Subcutaneous abdominal adipose tissue (tissue), 5 donors: ENCODE results near the gene TMEM109.

Source experiments
- H3K27ac ChIP-seq: one replicate; pipeline ENCODE4 v1.7.0; 2013; ENCODE audit warnings: low read depth, mild to moderate bottlenecking, inconsistent platforms, low read length, moderate library complexity
- H3K27me3 ChIP-seq, 5 donors: one replicate each; pipeline ENCODE4 v1.7.0; 2013; ENCODE audit warnings: low read length in 5 of 5, inconsistent platforms in 1 of 5; ENCODE audit not compliant: control insufficient read depth in 5 of 5, insufficient read depth in 4 of 5
- H3K36me3 ChIP-seq, 5 donors: one replicate each; pipeline ENCODE4 v1.7.0; 2013; ENCODE audit warnings: low read length in 5 of 5; ENCODE audit not compliant: control insufficient read depth in 5 of 5, insufficient read depth in 5 of 5
- H3K4me1 ChIP-seq, 5 donors: one replicate each; pipeline ENCODE4 v1.7.0; 2013; ENCODE audit warnings: low read length in 5 of 5, mild to moderate bottlenecking in 3 of 5, moderate library complexity in 1 of 5; ENCODE audit not compliant: control insufficient read depth in 5 of 5, insufficient read depth in 5 of 5
- H3K4me3 ChIP-seq, 5 donors: one replicate each; pipeline ENCODE4 v1.7.0; 2013; ENCODE audit warnings: low read length in 5 of 5, low read depth in 1 of 5
- H3K9ac ChIP-seq, 5 donors: one replicate each; pipeline ENCODE4 v1.7.0; 2013; ENCODE audit warnings: low read length in 5 of 5, mild to moderate bottlenecking in 4 of 5, moderate library complexity in 3 of 5
- H3K9me3 ChIP-seq, 5 donors: one replicate each; pipeline ENCODE4 v1.7.0; 2013; ENCODE audit warnings: low read length in 5 of 5; ENCODE audit not compliant: control insufficient read depth in 5 of 5
- donor health status: healthy.
- donor health status: healthy.
- donor health status: healthy.
- donor health status: healthy.
- donor health status: healthy.

TMEM109 gene

DNA sequence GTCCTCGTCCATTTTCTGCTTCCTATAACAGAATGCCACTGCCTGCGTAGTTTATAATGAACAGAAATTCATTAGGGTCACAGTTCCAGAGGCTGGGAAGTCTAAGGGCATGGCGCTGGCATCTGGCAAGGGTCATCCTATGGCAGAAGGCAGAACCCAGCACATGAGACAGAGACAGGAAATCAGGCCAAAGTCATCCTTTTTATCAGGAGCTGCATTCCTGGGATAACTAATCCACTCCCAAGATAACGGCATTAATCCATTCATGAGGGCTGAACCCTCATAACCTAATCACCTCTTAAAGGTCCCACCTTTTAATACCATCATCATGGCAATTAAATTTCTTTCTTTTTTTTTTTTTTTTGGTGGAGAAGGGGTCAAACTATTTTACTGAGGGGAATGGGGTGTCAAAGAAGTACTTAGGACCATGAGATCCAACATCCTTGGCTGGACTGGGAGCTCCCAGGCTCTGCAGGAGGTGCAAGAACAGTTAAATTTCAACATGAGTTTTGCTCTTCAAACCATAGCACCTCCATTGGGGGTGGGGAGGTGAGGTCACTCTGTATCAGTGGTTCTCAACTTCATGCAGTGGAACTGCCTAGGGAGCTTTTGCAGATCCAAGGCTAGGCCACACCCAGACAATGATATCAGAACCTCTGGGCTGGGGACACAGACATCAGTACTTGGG lies 4.4 kb downstream of the TMEM109 start:
- Histone ChIP-seq H3K27ac (no peak overlapping the region), H3K27me3 (no peaks in the 10 kb centered on the region), H3K9me3 (no peaks in the 10 kb centered on the region), H3K36me3 (peaks cover 0 to 39% (median 35%) of the 10 kb centered on the region in 5 donors), H3K4me1 (peaks cover 7 to 51% (median 47%) of the 10 kb centered on the region in 5 donors), H3K9ac (no peak overlapping the region), H3K4me3 (no peak overlapping the region)

DNA sequence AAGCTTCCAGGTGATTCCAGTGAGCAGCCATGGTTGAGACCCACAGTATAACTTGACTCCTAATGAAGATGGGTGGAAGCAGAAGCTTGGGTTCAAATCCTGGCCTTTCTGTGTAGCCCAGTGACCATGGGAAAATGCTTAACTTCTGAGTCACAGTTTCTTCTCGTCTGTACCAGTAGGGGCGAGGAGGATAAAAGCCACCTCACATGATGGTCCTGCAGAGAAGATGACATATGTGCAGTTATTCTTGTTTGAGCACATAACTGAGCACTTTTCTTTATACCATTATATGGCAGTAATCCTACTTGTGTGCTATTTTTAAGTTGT lies 4.9 kb downstream of the TMEM109 start:
- Histone ChIP-seq H3K9ac (no peak overlapping the region), H3K4me1 (peaks cover 7 to 51% (median 48%) of the 10 kb centered on the region in 5 donors), H3K27ac (no peak overlapping the region), H3K36me3 (peaks cover 0 to 41% (median 35%) of the 10 kb centered on the region in 5 donors), H3K4me3 (no peak overlapping the region), H3K27me3 (peaks cover 0 to 4% (median 0%) of the 10 kb centered on the region in 5 donors), H3K9me3 (no peaks in the 10 kb centered on the region)

DNA sequence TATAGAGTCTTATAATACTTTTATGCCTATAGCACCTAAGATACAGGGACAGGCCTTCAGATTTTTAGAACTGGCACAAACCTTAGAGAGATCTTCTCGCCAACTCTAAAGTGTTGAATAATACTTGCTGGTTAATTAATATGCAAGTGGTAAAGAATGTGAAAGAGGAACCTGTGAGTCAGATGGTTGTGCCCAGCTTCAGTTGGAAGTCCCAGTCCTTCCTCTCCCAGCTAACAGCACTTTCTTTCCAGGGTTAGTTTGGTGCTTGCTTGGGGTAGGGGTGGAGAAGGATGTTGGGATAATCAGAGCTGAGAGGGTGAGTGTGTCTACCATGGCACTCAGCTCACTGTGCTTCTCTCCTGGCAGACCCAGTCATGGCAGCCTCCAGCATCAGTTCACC lies 5.4 kb downstream of the TMEM109 start:
- no peaks in the 10 kb centered on the region for H3K9me3 ChIP-seq
- peaks cover 7 to 51% (median 48%) of the 10 kb centered on the region in 5 donors for H3K4me1 ChIP-seq
- H3K27ac ChIP-seq: no peak overlapping the region
- no peak overlapping the region for H3K4me3 ChIP-seq
- no peak overlapping the region for H3K9ac ChIP-seq
- peaks cover 0 to 6% (median 0%) of the 10 kb centered on the region in 5 donors for H3K27me3 ChIP-seq
- peaks cover 0 to 41% (median 35%) of the 10 kb centered on the region in 5 donors for H3K36me3 ChIP-seq

DNA sequence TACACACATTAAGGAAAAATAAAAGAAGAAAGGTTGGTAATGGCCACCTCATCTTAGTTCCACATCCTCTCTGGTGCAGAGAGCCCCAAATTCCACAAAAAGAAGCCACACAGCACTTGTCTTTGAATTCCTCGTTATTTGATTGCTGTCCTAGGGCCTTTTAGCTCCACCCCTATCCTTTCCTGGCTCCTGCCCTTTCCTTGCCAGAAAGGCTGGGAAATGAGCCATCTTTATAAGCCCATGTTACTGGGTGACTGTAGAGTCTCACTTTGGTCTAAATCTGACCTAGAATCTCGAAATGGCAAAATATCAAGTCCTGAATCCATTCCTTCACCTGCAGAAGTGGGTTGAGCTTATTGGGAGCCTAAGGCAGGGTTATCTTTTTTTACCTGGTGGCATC lies 6.0 kb downstream of the TMEM109 start:
- Histone ChIP-seq H3K36me3 (peaks cover 0 to 41% (median 35%) of the 10 kb centered on the region in 5 donors), H3K4me1 (peaks cover 7 to 50% (median 48%) of the 10 kb centered on the region in 5 donors), H3K27ac (no peak overlapping the region), H3K27me3 (peaks cover 2 to 7% (median 2%) of the 10 kb centered on the region in 5 donors), H3K9me3 (no peaks in the 10 kb centered on the region), H3K4me3 (no peak overlapping the region), H3K9ac (peak overlapping the region in 1 of 5 donors; percentile 25)

- peaks cover 0 to 41% (median 35%) of the 10 kb centered on the region in 5 donors for H3K36me3 ChIP-seq
- H3K9me3 ChIP-seq: no peaks in the 10 kb centered on the region
- H3K27me3 ChIP-seq: peaks cover 9 to 13% (median 10%) of the 10 kb centered on the region in 5 donors
- no peak overlapping the region for H3K4me3 ChIP-seq
- H3K4me1 ChIP-seq: peaks cover 0 to 47% (median 40%) of the 10 kb centered on the region in 5 donors
- H3K9ac ChIP-seq: no peak overlapping the region
- no peak overlapping the region for H3K27ac ChIP-seq
Observed at GRCh38 chr11:60921259-60921658, 7.3 kb downstream of the TMEM109 start.

- no peak overlapping the region for H3K27ac ChIP-seq
- H3K36me3 ChIP-seq: peaks cover 0 to 41% (median 35%) of the 10 kb centered on the region in 5 donors
- peaks cover 0 to 41% (median 34%) of the 10 kb centered on the region in 5 donors for H3K4me1 ChIP-seq
- no peak overlapping the region for H3K9ac ChIP-seq
- H3K27me3 ChIP-seq: peaks cover 9 to 15% (median 10%) of the 10 kb centered on the region in 5 donors
- no peaks in the 10 kb centered on the region for H3K9me3 ChIP-seq
- no peak overlapping the region for H3K4me3 ChIP-seq
Observed at GRCh38 chr11:60921777-60922335, 7.9 kb downstream of the TMEM109 start.

DNA sequence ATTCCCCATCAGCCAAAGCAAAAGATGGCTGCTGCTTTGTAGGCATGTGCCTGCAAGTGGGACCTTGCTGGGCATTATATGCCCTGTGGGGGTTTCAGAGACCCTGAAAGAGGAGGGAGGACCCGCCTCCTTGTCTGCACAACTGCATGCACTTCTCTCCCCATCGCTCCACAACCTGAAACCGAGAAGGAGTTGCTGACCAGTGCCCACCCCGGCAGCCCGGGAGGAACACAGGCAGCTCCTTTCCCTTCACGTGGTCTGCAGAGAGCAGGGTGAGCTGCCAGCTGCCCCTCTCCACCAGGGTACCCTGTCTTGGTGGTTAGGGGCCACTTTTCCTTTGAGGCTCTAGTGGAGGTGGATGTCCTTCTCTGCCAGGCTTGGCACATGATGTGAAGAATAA lies 8.9 kb downstream of the TMEM109 start:
- H3K4me1 ChIP-seq: peaks cover 0 to 38% (median 33%) of the 10 kb centered on the region in 5 donors
- H3K27ac ChIP-seq: no peak overlapping the region
- H3K4me3 ChIP-seq: no peak overlapping the region
- H3K36me3 ChIP-seq: peaks cover 0 to 41% (median 35%) of the 10 kb centered on the region in 5 donors
- no peak overlapping the region for H3K9ac ChIP-seq
- no peaks in the 10 kb centered on the region for H3K9me3 ChIP-seq
- H3K27me3 ChIP-seq: peaks cover 9 to 17% (median 10%) of the 10 kb centered on the region in 5 donors

DNA sequence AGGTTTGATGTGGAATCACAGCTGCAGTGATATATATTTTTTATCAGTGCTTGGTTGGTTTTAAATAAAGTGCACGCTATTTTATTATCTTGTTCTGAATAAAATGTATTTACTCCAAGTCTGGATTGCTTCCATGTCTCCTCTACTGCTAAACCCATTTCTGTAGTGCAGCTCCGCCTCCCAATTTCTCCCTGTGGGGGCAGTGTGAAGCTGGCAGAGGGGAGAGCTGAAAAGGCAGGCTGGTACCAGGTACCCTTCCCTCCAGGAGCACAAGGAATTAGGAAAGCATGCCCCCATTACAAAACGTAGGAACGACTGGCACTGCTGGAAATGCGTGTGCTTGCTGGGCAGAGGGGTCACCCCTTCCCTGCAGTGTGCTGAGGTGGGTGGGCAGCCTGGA lies 9.4 kb downstream of the TMEM109 start:
- peaks cover 9 to 17% (median 10%) of the 10 kb centered on the region in 5 donors for H3K27me3 ChIP-seq
- H3K36me3 ChIP-seq: peaks cover 0 to 41% (median 35%) of the 10 kb centered on the region in 5 donors
- no peaks in the 10 kb centered on the region for H3K9me3 ChIP-seq
- H3K9ac ChIP-seq: no peak overlapping the region
- no peak overlapping the region for H3K27ac ChIP-seq
- H3K4me1 ChIP-seq: peaks cover 0 to 38% (median 33%) of the 10 kb centered on the region in 5 donors
- peak overlapping the region in 1 of 5 donors; percentile 65 for H3K4me3 ChIP-seq

GRCh38 chr11:60923800-60924109 lies 9.8 kb downstream of the TMEM109 start:
- peaks cover 9 to 17% (median 10%) of the 10 kb centered on the region in 5 donors for H3K27me3 ChIP-seq
- H3K36me3 ChIP-seq: peaks cover 0 to 41% (median 35%) of the 10 kb centered on the region in 5 donors
- peak overlapping the region in 3 of 5 donors; percentile 43 to 65 (median 59) for H3K4me3 ChIP-seq
- no peaks in the 10 kb centered on the region for H3K9me3 ChIP-seq
- no peak overlapping the region for H3K9ac ChIP-seq
- no peak overlapping the region for H3K27ac ChIP-seq
- peaks cover 0 to 36% (median 30%) of the 10 kb centered on the region in 5 donors for H3K4me1 ChIP-seq
